Neutrophil (primary cell): ENCODE data around the gene MAP10.

Experiments used
- H3K27ac ChIP-seq: fragments of 200-600 bp; sonication (generic); 2 replicates; pipeline ENCODE4 v1.5.1; 2016; ENCODE audit warnings: mild to moderate bottlenecking, moderate library complexity
- H3K27me3 ChIP-seq: fragments of 200-600 bp; sonication (generic); 2 replicates; pipeline ENCODE4 v1.6.0; 2016; ENCODE audit warnings: mild to moderate bottlenecking
- H3K36me3 ChIP-seq: fragments of 200-600 bp; sonication (generic); 2 replicates; pipeline ENCODE4 v1.5.1; 2017
- H3K4me1 ChIP-seq, 2 experiments: fragments of 200-600 bp in 1 of 2; sonication (generic) in 1 of 2; 1 replicate in 1 of 2; 2 replicates in 1 of 2; pipeline versions ENCODE4 v1.5.1 to v1.6.1; 2013 to 2016; ENCODE audit warnings: low read depth in 1 of 2, low read length in 1 of 2, mild to moderate bottlenecking in 1 of 2, moderate library complexity in 1 of 2; ENCODE audit not compliant: control insufficient read depth in 1 of 2, insufficient read depth in 1 of 2
- H3K4me3 ChIP-seq, 2 experiments: fragments of 200-600 bp in 1 of 2; sonication (generic) in 1 of 2; 1 replicate in 1 of 2; 2 replicates in 1 of 2; pipeline ENCODE4 v1.5.1; 2013 to 2016; ENCODE audit warnings: low read depth in 1 of 2, low read length in 1 of 2, mild to moderate bottlenecking in 1 of 2, moderate library complexity in 1 of 2
- H3K9me3 ChIP-seq: fragments of 200-600 bp; sonication (generic); 2 replicates; pipeline ENCODE4 v1.5.1; 2016
- TF ChIP-seq, protein P1 (sequence below): fragments of 200-600 bp; sonication (generic); IDR thresholded peaks from 2 replicates; pipeline ENCODE4 v1.5.1; 2016; ENCODE audit warnings: antibody characterized with exemption

The MAP10 gene

GRCh38 chr1:232816324-232816723 is 11.1 kb downstream of the MAP10 start:
- Histone ChIP-seq H3K9me3 (no peaks in the 10 kb centered on the region), H3K4me3 (no peak overlapping the region), H3K27ac (no peak overlapping the region), H3K4me1 (no peaks in the 10 kb centered on the region), H3K36me3 (no peaks in the 10 kb centered on the region), H3K27me3 (no peaks in the 10 kb centered on the region)
- TF ChIP-seq, protein P1, sequence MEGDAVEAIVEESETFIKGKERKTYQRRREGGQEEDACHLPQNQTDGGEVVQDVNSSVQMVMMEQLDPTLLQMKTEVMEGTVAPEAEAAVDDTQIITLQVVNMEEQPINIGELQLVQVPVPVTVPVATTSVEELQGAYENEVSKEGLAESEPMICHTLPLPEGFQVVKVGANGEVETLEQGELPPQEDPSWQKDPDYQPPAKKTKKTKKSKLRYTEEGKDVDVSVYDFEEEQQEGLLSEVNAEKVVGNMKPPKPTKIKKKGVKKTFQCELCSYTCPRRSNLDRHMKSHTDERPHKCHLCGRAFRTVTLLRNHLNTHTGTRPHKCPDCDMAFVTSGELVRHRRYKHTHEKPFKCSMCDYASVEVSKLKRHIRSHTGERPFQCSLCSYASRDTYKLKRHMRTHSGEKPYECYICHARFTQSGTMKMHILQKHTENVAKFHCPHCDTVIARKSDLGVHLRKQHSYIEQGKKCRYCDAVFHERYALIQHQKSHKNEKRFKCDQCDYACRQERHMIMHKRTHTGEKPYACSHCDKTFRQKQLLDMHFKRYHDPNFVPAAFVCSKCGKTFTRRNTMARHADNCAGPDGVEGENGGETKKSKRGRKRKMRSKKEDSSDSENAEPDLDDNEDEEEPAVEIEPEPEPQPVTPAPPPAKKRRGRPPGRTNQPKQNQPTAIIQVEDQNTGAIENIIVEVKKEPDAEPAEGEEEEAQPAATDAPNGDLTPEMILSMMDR, result no peak

GRCh38 chr1:232818040-232818439 is 12.8 kb downstream of the MAP10 start:
- H3K4me3 ChIP-seq, result no peak overlapping the region
- TF ChIP-seq, protein P1, result no peak
- no peaks in the 10 kb centered on the region for H3K27me3 ChIP-seq
- no peaks in the 10 kb centered on the region for H3K36me3 ChIP-seq
- H3K4me1 ChIP-seq, result no peaks in the 10 kb centered on the region
- no peaks in the 10 kb centered on the region for H3K9me3 ChIP-seq
- no peak overlapping the region for H3K27ac ChIP-seq

DNA sequence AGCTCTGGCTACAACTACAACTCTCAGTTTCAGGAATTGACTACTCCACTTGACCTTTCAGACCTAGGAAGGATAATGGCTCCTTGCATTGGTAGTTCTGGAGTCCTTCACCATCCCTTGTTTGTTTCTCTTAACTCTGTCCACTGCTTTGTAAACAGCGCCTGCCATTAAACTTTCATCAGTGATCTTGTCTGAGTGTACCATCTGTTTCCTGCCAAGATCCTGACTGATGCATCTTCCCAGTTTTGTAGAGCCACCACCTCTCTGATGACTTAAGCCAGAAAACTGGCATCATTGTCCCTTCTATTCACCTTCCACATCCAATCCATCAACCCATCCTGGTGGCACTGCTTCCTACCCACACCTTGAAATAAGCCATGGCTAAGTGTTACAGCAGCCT is 15.2 kb downstream of the MAP10 start:
- TF ChIP-seq, protein P1, result no peak
- Histone ChIP-seq H3K36me3 (no peaks in the 10 kb centered on the region), H3K4me3 (no peak overlapping the region), H3K9me3 (no peaks in the 10 kb centered on the region), H3K27ac (no peak overlapping the region), H3K4me1 (no peaks in the 10 kb centered on the region), H3K27me3 (no peaks in the 10 kb centered on the region)

GRCh38 chr1:232822530-232822929 is 17.3 kb downstream of the MAP10 start:
- H3K4me3 ChIP-seq, result no peak overlapping the region
- H3K27ac ChIP-seq, result no peak overlapping the region
- no peaks in the 10 kb centered on the region for H3K9me3 ChIP-seq
- no peaks in the 10 kb centered on the region for H3K4me1 ChIP-seq
- H3K27me3 ChIP-seq, result no peaks in the 10 kb centered on the region
- H3K36me3 ChIP-seq, result no peaks in the 10 kb centered on the region
- TF ChIP-seq, protein P1, result no peak

DNA sequence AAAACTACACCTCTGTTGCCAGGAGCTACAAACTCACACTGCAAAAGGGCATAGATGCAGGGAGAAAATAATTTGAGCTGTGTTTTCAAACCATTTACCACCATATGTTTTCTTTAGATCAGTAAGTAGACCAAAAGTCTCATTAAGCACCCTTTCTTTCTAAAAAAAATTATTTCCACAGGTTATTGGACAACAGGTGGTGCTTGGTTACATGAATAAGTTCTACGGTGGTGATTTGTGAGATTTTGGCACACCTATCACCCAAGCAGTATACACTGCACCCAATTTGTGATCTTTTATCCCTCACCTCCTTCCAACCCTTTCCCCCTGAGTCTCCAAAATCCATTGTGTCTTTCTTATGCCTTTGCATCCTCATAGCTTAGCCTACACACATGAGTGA is 21.1 kb downstream of the MAP10 start:
- TF ChIP-seq, protein P1, result no peak
- Histone ChIP-seq H3K9me3 (no peaks in the 10 kb centered on the region), H3K4me1 (no peaks in the 10 kb centered on the region)

GRCh38 chr1:232830661-232831060 is 25.4 kb downstream of the MAP10 start:
- H3K36me3 ChIP-seq, result no peaks in the 10 kb centered on the region
- TF ChIP-seq, protein P1, result no peak
- no peaks in the 10 kb centered on the region for H3K4me1 ChIP-seq
- no peak overlapping the region for H3K27ac ChIP-seq
- H3K27me3 ChIP-seq, result no peaks in the 10 kb centered on the region
- no peaks in the 10 kb centered on the region for H3K9me3 ChIP-seq
- H3K4me3 ChIP-seq, result no peak overlapping the region

More for the DNA sequence above, 21.1 kb downstream of the MAP10 start:
- H3K27ac ChIP-seq, result no peak overlapping the region
- H3K36me3 ChIP-seq, result no peaks in the 10 kb centered on the region
- no peak overlapping the region for H3K4me3 ChIP-seq
- no peaks in the 10 kb centered on the region for H3K27me3 ChIP-seq
